Measurements from ENCODE around the gene SUGCT.
"Not testable (repeated sequence)": the region's sequence is repeated elsewhere in the genome, so short reads cannot be mapped to it uniquely, and the experiment has no call there.

SUGCT gene

GRCh38 chr7:40134428-40135316 is at the start of gene SUGCT, which contains the start of gene MPLKIP:
SUGCT (plus strand) TSS chr7:40135005.
MPLKIP (minus strand) TSS chr7:40134622; CDS start chr7:40134567, 55 bp downstream.
- peak; percentile 90 for DNase-seq

- no peak for DNase-seq
Observed at GRCh38 chr7:40092182-40092581, 42.6 kb upstream of the SUGCT start.

GRCh38 chr7:40093631-40094350 is 41.0 kb upstream of the SUGCT start:
- DNase-seq = no peak

- no peak for DNase-seq
Observed at GRCh38 chr7:40095230-40095629, 39.6 kb upstream of the SUGCT start.

- DNase-seq = no peak
Observed at GRCh38 chr7:40095695-40096327, 39.0 kb upstream of the SUGCT start.

- DNase-seq = no peak
Observed at GRCh38 chr7:40097728-40098127, 37.1 kb upstream of the SUGCT start.

- DNase-seq = no peak
Observed at GRCh38 chr7:40098810-40099209, 36.0 kb upstream of the SUGCT start.

GRCh38 chr7:40099837-40100236 is 35.0 kb upstream of the SUGCT start:
- DNase-seq = no peak

GRCh38 chr7:40101201-40101600 is 33.6 kb upstream of the SUGCT start:
- no peak for DNase-seq

- no peak for DNase-seq
Observed at GRCh38 chr7:40102897-40103296, 31.9 kb upstream of the SUGCT start.

GRCh38 chr7:40105879-40106473 is 28.8 kb upstream of the SUGCT start:
- no peak for DNase-seq

GRCh38 chr7:40115936-40116335 is 18.9 kb upstream of the SUGCT start:
- DNase-seq = no peak

GRCh38 chr7:40117199-40117598 is 17.6 kb upstream of the SUGCT start:
- DNase-seq = not testable (repeated sequence)

- DNase-seq = not testable (repeated sequence)
Observed at GRCh38 chr7:40118201-40118600, 16.6 kb upstream of the SUGCT start.

- no peak for DNase-seq
Observed at GRCh38 chr7:40120020-40120419, 14.8 kb upstream of the SUGCT start.

- not testable (repeated sequence) for DNase-seq
Observed at GRCh38 chr7:40122100-40122939, 12.5 kb upstream of the SUGCT start.

GRCh38 chr7:40122940-40123254 is 11.9 kb upstream of the SUGCT start:
- no peak for DNase-seq

- DNase-seq = no peak
Observed at GRCh38 chr7:40133561-40134427, 1.0 kb upstream of the SUGCT start.

- no peak for DNase-seq
Observed at GRCh38 chr7:40135317-40135610, 459 bp downstream of the SUGCT start.

- DNase-seq = no peak
Observed at GRCh38 chr7:40137563-40137962, 2.8 kb downstream of the SUGCT start.

GRCh38 chr7:40138973-40139372 is 4.2 kb downstream of the SUGCT start:
- no peak for DNase-seq

GRCh38 chr7:40139891-40140290 is 5.1 kb downstream of the SUGCT start:
- DNase-seq = not testable (repeated sequence)

Measured in NCI-H1417 treated with DMSO at 0.1 percent for 48 hours (cell line).